Liver (tissue), 3 donors: ENCODE measurements around the gene EVPL.

Experiments
- FOXA2 ChIP-seq: IDR thresholded peaks from 2 replicates; pipeline ENCODE4 v1.6.1; 2016; ENCODE audit warnings: antibody characterized with exemption
- GABPA ChIP-seq, 2 donors: IDR thresholded peaks in 1 of 2; conservative IDR thresholded peaks in 1 of 2; 2 replicates each; pipeline ENCODE4 v1.6.1; 2016; ENCODE audit warnings: antibody characterized with exemption in 2 of 2, mild to moderate bottlenecking in 1 of 2, moderate library complexity in 1 of 2
- SP1 ChIP-seq: IDR thresholded peaks from 2 replicates; pipeline ENCODE4 v1.6.1; 2018; ENCODE audit warnings: antibody characterized with exemption, mild to moderate bottlenecking
- YY1 ChIP-seq: IDR thresholded peaks from 2 replicates; pipeline ENCODE4 v1.6.1; 2016; ENCODE audit warnings: antibody characterized with exemption, mild to moderate bottlenecking
- TF ChIP-seq, protein P1 (sequence below): fragments of 150-350 bp; IDR thresholded peaks from 2 replicates; pipeline ENCODE4 v1.5.1; 2017; ENCODE audit warnings: improper control_type of control experiment, low read depth, low read length; ENCODE audit not compliant: missing input control
- TF ChIP-seq, protein P2 (sequence below): IDR thresholded peaks from 2 replicates; pipeline ENCODE4 v1.6.1; 2016; ENCODE audit warnings: antibody characterized with exemption
- TF ChIP-seq, protein P3 (sequence below): IDR thresholded peaks from 2 replicates; pipeline ENCODE4 v1.6.1; 2016; ENCODE audit warnings: antibody characterized with exemption
- TF ChIP-seq, protein P4 (sequence below): IDR thresholded peaks from 2 replicates; pipeline ENCODE4 v1.6.1; 2016; ENCODE audit warnings: antibody characterized with exemption, mild to moderate bottlenecking
- donor health status: healthy.
- donor health status: healthy.

DNA sequence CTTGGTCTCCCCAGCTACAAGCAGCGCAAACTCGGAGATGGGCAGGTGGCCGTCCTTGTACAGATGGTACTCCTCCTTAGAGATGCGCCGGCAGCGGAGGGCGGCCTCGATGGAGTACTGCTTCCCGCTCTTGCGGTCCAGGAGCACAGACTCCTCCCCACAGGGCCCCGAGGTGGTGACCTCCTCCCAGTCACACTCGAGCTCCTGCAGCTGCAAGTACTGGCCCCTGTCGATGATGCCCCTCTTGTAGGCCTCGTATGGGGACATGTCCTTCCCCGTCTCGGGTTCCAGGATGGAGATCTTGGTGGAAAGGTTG lies 19.3 kb downstream of the EVPL start:
- TF ChIP-seq, protein P1, sequence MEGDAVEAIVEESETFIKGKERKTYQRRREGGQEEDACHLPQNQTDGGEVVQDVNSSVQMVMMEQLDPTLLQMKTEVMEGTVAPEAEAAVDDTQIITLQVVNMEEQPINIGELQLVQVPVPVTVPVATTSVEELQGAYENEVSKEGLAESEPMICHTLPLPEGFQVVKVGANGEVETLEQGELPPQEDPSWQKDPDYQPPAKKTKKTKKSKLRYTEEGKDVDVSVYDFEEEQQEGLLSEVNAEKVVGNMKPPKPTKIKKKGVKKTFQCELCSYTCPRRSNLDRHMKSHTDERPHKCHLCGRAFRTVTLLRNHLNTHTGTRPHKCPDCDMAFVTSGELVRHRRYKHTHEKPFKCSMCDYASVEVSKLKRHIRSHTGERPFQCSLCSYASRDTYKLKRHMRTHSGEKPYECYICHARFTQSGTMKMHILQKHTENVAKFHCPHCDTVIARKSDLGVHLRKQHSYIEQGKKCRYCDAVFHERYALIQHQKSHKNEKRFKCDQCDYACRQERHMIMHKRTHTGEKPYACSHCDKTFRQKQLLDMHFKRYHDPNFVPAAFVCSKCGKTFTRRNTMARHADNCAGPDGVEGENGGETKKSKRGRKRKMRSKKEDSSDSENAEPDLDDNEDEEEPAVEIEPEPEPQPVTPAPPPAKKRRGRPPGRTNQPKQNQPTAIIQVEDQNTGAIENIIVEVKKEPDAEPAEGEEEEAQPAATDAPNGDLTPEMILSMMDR: no peak
- TF ChIP-seq, protein P2, sequence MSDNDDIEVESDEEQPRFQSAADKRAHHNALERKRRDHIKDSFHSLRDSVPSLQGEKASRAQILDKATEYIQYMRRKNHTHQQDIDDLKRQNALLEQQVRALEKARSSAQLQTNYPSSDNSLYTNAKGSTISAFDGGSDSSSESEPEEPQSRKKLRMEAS: no peak
- TF ChIP-seq FOXA2 (no peak), GABPA (IDR thresholded peaks at IDR 0.05 in 1 of 2, conservative IDR thresholded peaks at IDR 0.05 in 1 of 2) (no peak), YY1 (no peak), SP1 (no peak)
- TF ChIP-seq, protein P3, sequence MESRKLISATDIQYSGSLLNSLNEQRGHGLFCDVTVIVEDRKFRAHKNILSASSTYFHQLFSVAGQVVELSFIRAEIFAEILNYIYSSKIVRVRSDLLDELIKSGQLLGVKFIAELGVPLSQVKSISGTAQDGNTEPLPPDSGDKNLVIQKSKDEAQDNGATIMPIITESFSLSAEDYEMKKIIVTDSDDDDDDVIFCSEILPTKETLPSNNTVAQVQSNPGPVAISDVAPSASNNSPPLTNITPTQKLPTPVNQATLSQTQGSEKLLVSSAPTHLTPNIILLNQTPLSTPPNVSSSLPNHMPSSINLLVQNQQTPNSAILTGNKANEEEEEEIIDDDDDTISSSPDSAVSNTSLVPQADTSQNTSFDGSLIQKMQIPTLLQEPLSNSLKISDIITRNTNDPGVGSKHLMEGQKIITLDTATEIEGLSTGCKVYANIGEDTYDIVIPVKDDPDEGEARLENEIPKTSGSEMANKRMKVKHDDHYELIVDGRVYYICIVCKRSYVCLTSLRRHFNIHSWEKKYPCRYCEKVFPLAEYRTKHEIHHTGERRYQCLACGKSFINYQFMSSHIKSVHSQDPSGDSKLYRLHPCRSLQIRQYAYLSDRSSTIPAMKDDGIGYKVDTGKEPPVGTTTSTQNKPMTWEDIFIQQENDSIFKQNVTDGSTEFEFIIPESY: no peak
- TF ChIP-seq, protein P4, sequence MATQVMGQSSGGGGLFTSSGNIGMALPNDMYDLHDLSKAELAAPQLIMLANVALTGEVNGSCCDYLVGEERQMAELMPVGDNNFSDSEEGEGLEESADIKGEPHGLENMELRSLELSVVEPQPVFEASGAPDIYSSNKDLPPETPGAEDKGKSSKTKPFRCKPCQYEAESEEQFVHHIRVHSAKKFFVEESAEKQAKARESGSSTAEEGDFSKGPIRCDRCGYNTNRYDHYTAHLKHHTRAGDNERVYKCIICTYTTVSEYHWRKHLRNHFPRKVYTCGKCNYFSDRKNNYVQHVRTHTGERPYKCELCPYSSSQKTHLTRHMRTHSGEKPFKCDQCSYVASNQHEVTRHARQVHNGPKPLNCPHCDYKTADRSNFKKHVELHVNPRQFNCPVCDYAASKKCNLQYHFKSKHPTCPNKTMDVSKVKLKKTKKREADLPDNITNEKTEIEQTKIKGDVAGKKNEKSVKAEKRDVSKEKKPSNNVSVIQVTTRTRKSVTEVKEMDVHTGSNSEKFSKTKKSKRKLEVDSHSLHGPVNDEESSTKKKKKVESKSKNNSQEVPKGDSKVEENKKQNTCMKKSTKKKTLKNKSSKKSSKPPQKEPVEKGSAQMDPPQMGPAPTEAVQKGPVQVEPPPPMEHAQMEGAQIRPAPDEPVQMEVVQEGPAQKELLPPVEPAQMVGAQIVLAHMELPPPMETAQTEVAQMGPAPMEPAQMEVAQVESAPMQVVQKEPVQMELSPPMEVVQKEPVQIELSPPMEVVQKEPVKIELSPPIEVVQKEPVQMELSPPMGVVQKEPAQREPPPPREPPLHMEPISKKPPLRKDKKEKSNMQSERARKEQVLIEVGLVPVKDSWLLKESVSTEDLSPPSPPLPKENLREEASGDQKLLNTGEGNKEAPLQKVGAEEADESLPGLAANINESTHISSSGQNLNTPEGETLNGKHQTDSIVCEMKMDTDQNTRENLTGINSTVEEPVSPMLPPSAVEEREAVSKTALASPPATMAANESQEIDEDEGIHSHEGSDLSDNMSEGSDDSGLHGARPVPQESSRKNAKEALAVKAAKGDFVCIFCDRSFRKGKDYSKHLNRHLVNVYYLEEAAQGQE: no peak
